Heart right ventricle (tissue), 16 donors: ENCODE measurements around the gene HNF1A. TPM values are rescaled to one million over a fixed set of nuclear protein-coding genes. Genes with fewer than 3 reads are reported as not detected.

Experiments
- ATAC-seq, 8 donors: fragments of 200-7000 bp; cut with Tn5 transposase; one replicate each; pipeline ENCODE4 v1.9.1; 2020; ENCODE audit warnings: mild to moderate bottlenecking in 8 of 8, moderate library complexity in 8 of 8, moderate number of reproducible peaks in 1 of 8
- DNase-seq, 2 donors: peaks; one replicate each; pipeline ENCODE4 v3.0.0-alpha.2; 2020
- H3K27ac ChIP-seq, 10 donors: fragments of 200-600 bp; sonication (generic) in 2 of 10; one replicate each; pipeline versions ENCODE4 v1.5.0 to v1.8.0; 2020 to 2022; ENCODE audit warnings: mild to moderate bottlenecking in 3 of 10
- H3K27me3 ChIP-seq, 7 donors: fragments of 200-600 bp; one replicate each; pipeline ENCODE4 v1.8.0; 2021 to 2022; ENCODE audit warnings: mild to moderate bottlenecking in 2 of 7
- H3K36me3 ChIP-seq, 9 donors: fragments of 200-600 bp; sonication (generic) in 1 of 9; one replicate each; pipeline versions ENCODE4 v1.5.0 to v1.8.0; 2020 to 2022; ENCODE audit warnings: mild to moderate bottlenecking in 2 of 9
- H3K4me1 ChIP-seq, 9 donors: fragments of 200-600 bp; sonication (generic) in 1 of 9; one replicate each; pipeline versions ENCODE4 v1.5.0 to v1.8.0; 2020 to 2022; ENCODE audit warnings: mild to moderate bottlenecking in 4 of 9
- H3K4me3 ChIP-seq, 10 donors: fragments of 200-600 bp; sonication (generic) in 2 of 10; one replicate each; pipeline versions ENCODE4 v1.5.0 to v1.8.0; 2020 to 2022; ENCODE audit warnings: mild to moderate bottlenecking in 7 of 10, moderate library complexity in 2 of 10
- H3K9me3 ChIP-seq, 11 donors: fragments of 200-600 bp in 10 of 11; sonication (generic) in 2 of 11; one replicate each; pipeline versions ENCODE4 v1.5.0 to v1.8.0; 2013 to 2022; ENCODE audit warnings: mild to moderate bottlenecking in 2 of 11, control low read depth in 1 of 11, moderate library complexity in 1 of 11
- WGBS, 2 donors: extraction: QIAGEN DNeasy Blood & Tissue Kit; methylation state at CpG; one replicate each; pipeline ENCODE4 v1.1.7; 2013; ENCODE audit warnings: inconsistent platforms in 1 of 2; 5-methylcytosine and 5-hydroxymethylcytosine counted together
- intact Hi-C, 10 donors: fragments of 100-400 bp; cut with DNase I; formaldehyde crosslinking; loops; one replicate each; pipeline versions ENCODE4 v1.11.1 to v1.14.2; 2022
- polyA plus RNA-seq, 2 donors: library from polyadenylated mRNA; stranded (reverse); fragments of 200-250 nt; gene quantifications; one replicate each; pipeline ENCODE4 v1.2.3, GENCODE V29; 2013
- total RNA-seq, 10 donors: library from RNA; stranded (reverse); fragmentation: NEBNext Ultra II Directional in 3 of 10; extraction: Animal tissue kit (Norgen Biotek cat#: 25700) in 3 of 10; gene quantifications; one replicate each; pipeline versions ENCODE4 v1.2.1 to v1.2.4, GENCODE V29; 2021 to 2023
- TF ChIP-seq, protein P1 (sequence below), 9 donors: fragments of 200-600 bp; sonication (generic) in 2 of 9; IDR thresholded peaks; one replicate each; pipeline versions ENCODE4 v1.5.0 to v1.8.0; 2021 to 2022; ENCODE audit warnings: antibody characterized with exemption in 9 of 9, mild to moderate bottlenecking in 5 of 9, moderate library complexity in 1 of 9
- donor health status: Arrhythmogenic right ventricular cardiomyopathy.
- donor health status: ischemic (EF 13 %, LVEDD 7.1; RV severe dilation, severe dysfunction).
- donor health status: healthy with polysubstance abuse.
- donor health status: DM: no; HTN: yes; CAD: no.
- donor health status: DM: no; HTN: no; CAD: no.
- donor health status: ischemic (EF 25% LVEDD 6.9; RV normal size, moderate dysfunction).
- donor health status: ischemic (EF 25% LVEDD 5.7; RV mildly dilated, moderate dysfunction).
- donor health status: healthy.
- donor health status: DM: yes; HTN: yes; CAD: no.
- donor health status: Ischemic cardiomyopathy.
- donor health status: ischemic (EF 35%, LVEDD 5.7; RV mildly dilated, moderate dysfunction).
- donor health status: nonischemic (EF 11% LVEDD 7.7; RV severe dilation, severe dysfunction).
- donor health status: DM: yes; HTN: yes; CAD: no.
- donor health status: PGD.
- donor health status: ischemic (EF 29% LVEDD 5.4; RV normal size, mild dysfunction).
- donor health status: nonischemic (EF 23%, LVEDD 6.1; RV moderate dilation, normal function).

Gene HNF1A
- total and polyA plus RNA-seq, 12 donors, result 0.04 TPM; not detected in 11

DNA sequence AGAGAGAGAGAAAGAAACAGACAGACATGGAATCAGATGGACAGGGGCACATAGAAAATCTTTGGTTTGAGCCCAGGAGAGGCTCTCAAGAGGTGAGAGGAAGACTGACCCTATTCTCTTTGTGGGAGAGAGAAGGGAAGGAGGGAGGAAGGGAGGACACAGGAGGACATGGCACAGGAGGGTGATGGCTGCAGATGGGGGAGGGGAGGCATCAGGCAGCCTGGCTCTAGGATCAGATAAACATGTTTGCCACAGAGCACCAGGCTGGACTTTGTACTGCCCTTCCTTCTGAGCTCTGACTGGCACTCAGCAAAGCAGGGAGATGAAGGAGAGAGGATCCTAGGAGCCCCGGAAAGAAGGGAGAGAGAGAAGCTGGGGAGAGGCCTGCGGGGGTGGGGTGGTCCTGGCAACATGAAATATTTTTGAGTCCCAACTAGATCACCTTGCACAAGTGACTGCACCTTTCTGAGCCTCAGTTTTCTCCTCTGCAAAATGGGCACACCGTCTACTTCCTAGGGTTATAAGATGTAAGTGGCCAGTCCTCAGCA lies 6.1 kb downstream of the HNF1A start:
- intact Hi-C loops, result no loop called here
- H3K4me3 ChIP-seq, result no peak overlapping the region
- TF ChIP-seq, protein P1, sequence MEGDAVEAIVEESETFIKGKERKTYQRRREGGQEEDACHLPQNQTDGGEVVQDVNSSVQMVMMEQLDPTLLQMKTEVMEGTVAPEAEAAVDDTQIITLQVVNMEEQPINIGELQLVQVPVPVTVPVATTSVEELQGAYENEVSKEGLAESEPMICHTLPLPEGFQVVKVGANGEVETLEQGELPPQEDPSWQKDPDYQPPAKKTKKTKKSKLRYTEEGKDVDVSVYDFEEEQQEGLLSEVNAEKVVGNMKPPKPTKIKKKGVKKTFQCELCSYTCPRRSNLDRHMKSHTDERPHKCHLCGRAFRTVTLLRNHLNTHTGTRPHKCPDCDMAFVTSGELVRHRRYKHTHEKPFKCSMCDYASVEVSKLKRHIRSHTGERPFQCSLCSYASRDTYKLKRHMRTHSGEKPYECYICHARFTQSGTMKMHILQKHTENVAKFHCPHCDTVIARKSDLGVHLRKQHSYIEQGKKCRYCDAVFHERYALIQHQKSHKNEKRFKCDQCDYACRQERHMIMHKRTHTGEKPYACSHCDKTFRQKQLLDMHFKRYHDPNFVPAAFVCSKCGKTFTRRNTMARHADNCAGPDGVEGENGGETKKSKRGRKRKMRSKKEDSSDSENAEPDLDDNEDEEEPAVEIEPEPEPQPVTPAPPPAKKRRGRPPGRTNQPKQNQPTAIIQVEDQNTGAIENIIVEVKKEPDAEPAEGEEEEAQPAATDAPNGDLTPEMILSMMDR (IDR thresholded peaks at IDR 0.05), result no peak
- DNase-seq (no peak), ATAC-seq (no peak)
- H3K9me3 ChIP-seq, result no peaks in the 10 kb centered on the region
- H3K27ac ChIP-seq, result no peak overlapping the region
- H3K36me3 ChIP-seq, result no peaks in the 10 kb centered on the region
- peaks cover 0 to 2% (median 0%) of the 10 kb centered on the region in 7 donors for H3K27me3 ChIP-seq
- whole genome bisulfite sequencing, 2 donors, result 72 to 82% methylated on average over 3 of the region's 3 CpGs
- no peaks in the 10 kb centered on the region for H3K4me1 ChIP-seq

DNA sequence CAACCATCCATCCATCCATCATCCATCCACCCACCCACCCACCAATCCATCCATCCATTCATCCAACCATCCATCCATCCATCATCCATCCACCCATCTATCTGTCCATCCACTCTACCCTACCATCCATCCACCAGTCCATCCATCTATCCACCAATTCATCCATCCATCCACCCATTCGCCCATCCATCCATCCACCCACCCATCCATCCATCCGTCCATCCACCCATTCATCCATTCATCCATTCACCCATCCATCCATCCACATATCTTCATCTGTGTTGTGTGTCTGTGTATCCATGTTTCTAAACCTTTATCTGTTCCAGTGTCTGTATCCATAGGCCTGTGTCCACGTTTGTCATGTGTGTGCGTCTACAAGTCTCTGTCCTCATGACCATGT lies 9.9 kb downstream of the HNF1A start:
- no peak overlapping the region for H3K4me3 ChIP-seq
- no peak for DNase-seq
- H3K9me3 ChIP-seq, result no peaks in the 10 kb centered on the region
- H3K27ac ChIP-seq, result no peak overlapping the region
- no peaks in the 10 kb centered on the region for H3K36me3 ChIP-seq
- 85 to 93% methylated on average over 4 of the region's 4 CpGs for WGBS, 2 donors
- TF ChIP-seq, protein P1 (IDR thresholded peaks at IDR 0.05), result no peak
- ATAC-seq, result no peak
- no peaks in the 10 kb centered on the region for H3K27me3 ChIP-seq
- no peaks in the 10 kb centered on the region for H3K4me1 ChIP-seq
- intact Hi-C loops, result no loop called here

DNA sequence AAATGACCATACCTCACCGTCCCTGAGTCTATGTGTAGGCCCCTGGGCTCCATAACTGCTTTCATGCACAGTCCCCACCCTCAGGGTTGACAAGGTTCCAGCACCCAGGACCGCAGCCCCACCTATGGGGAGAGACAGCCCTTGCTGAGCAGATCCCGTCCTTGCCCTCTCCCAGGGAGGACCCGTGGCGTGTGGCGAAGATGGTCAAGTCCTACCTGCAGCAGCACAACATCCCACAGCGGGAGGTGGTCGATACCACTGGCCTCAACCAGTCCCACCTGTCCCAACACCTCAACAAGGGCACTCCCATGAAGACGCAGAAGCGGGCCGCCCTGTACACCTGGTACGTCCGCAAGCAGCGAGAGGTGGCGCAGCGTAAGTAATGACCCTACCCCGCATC lies 10.3 kb downstream of the HNF1A start:
- Histone ChIP-seq H3K9me3 (no peaks in the 10 kb centered on the region), H3K27ac (no peak overlapping the region), H3K4me3 (no peak overlapping the region), H3K27me3 (no peaks in the 10 kb centered on the region), H3K36me3 (no peaks in the 10 kb centered on the region), H3K4me1 (no peaks in the 10 kb centered on the region)
- ATAC-seq (no peak), DNase-seq (no peak)
- TF ChIP-seq, protein P1 (IDR thresholded peaks at IDR 0.05), result no peak
- intact Hi-C loops, result no loop called here
- 91 to 93% methylated on average over 17 of the region's 17 CpGs for WGBS, 2 donors

DNA sequence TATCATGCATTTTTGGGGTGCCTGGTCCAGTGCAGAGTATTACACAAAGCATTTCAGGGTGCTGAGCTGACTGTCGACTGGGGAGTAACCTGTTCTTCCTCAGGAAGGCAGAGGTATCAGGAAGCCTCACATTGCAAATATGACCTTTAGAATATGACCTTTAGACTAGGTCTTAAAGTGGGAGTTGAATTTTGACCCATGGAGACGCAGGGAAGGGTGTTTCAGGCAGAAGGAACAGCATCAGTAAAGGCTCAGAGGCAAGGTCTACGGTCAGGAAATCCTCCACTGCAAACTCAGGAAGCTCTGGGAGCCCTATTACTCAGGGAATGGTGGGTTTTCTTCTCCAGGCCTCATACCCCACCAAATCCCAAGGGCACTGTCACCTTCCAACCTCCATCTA lies 11.3 kb downstream of the HNF1A start:
- no peaks in the 10 kb centered on the region for H3K9me3 ChIP-seq
- no peaks in the 10 kb centered on the region for H3K27me3 ChIP-seq
- DNase-seq, result no peak
- intact Hi-C loops, result loop anchor here in 1 of 10 donors (10.0 kb wide), 1 partner anchor 115 kb away; no protein-coding TSS in a partner anchor
- ATAC-seq, result no peak
- no peaks in the 10 kb centered on the region for H3K4me1 ChIP-seq
- H3K36me3 ChIP-seq, result no peaks in the 10 kb centered on the region
- 83 to 89% methylated on average over 3 of the region's 3 CpGs for WGBS, 2 donors
- H3K4me3 ChIP-seq, result no peak overlapping the region
- TF ChIP-seq, protein P1 (IDR thresholded peaks at IDR 0.05), result no peak
- H3K27ac ChIP-seq, result no peak overlapping the region
